GM12878 (cell line): ENCODE results near the gene GUCY2D.

ENCODE experiments used
- ATF7 ChIP-seq: fragments of 450-650 bp; IDR thresholded peaks from 2 replicates; pipeline ENCODE4 v1.6.1; 2016; ENCODE audit warnings: low read depth, mild to moderate bottlenecking
- NR2C1 ChIP-seq: fragments of 450-650 bp; IDR thresholded peaks from 2 replicates; pipeline ENCODE4 v1.6.1; 2017; ENCODE audit warnings: antibody characterized with exemption, mild to moderate bottlenecking, moderate library complexity
- POLR2A ChIP-seq: IDR thresholded peaks from 2 replicates; pipeline ENCODE4 v1.6.1; 2011; ENCODE audit warnings: low read depth, mild to moderate bottlenecking, low read length
- SRF ChIP-seq, 2 experiments: IDR thresholded peaks; 2 replicates each; pipeline ENCODE4 v1.6.1; 2011; ENCODE audit warnings: low read depth in 2 of 2, low read length in 2 of 2, mild to moderate bottlenecking in 1 of 2, moderate library complexity in 1 of 2

GRCh38 chr17:8012045-8012580 lies 9.7 kb downstream of the GUCY2D start:
- no peak for TF ChIP-seq ATF7
- TF ChIP-seq SRF (IDR thresholded peaks at IDR 0.05; ENCODE audit: low read depth in 2 of 2, low read length in 2 of 2) = no peak
- TF ChIP-seq NR2C1 = no peak
- TF ChIP-seq POLR2A = no peak
